ENCODE data around the gene TMEM200B.

DNA sequence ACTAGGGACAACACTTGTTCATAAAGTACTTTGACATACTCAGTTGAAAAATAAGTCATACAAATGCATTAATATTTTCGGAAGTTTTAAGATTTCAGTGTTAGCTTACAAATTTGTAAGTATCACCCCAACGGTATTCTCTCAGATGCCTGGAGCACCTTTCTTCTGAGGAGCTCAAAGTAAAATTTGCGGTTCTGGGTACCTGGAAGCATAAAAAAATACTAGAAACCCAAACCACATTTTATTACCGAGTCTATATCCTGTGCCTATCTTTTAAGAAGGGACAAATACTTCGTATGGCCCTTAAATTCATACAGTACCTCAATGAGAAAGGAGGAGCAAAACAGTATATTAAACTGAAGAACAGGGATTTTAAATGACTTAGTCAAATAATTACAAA lies 47.8 kb upstream of the TMEM200B start:
- TF ChIP-seq, protein P1, sequence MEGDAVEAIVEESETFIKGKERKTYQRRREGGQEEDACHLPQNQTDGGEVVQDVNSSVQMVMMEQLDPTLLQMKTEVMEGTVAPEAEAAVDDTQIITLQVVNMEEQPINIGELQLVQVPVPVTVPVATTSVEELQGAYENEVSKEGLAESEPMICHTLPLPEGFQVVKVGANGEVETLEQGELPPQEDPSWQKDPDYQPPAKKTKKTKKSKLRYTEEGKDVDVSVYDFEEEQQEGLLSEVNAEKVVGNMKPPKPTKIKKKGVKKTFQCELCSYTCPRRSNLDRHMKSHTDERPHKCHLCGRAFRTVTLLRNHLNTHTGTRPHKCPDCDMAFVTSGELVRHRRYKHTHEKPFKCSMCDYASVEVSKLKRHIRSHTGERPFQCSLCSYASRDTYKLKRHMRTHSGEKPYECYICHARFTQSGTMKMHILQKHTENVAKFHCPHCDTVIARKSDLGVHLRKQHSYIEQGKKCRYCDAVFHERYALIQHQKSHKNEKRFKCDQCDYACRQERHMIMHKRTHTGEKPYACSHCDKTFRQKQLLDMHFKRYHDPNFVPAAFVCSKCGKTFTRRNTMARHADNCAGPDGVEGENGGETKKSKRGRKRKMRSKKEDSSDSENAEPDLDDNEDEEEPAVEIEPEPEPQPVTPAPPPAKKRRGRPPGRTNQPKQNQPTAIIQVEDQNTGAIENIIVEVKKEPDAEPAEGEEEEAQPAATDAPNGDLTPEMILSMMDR (IDR thresholded peaks at IDR 0.05; ENCODE audit: low read length): no peak
- TF ChIP-seq EZH2 (optimal IDR thresholded peaks at IDR 0.05; ENCODE audit: low read depth, low read length): no peak
